Measurements from ENCODE around the gene NPHP1.
"Not testable (repeated sequence)": the region's sequence is repeated elsewhere in the genome, so short reads cannot be mapped to it uniquely, and the experiment has no call there.

Gene NPHP1

DNA sequence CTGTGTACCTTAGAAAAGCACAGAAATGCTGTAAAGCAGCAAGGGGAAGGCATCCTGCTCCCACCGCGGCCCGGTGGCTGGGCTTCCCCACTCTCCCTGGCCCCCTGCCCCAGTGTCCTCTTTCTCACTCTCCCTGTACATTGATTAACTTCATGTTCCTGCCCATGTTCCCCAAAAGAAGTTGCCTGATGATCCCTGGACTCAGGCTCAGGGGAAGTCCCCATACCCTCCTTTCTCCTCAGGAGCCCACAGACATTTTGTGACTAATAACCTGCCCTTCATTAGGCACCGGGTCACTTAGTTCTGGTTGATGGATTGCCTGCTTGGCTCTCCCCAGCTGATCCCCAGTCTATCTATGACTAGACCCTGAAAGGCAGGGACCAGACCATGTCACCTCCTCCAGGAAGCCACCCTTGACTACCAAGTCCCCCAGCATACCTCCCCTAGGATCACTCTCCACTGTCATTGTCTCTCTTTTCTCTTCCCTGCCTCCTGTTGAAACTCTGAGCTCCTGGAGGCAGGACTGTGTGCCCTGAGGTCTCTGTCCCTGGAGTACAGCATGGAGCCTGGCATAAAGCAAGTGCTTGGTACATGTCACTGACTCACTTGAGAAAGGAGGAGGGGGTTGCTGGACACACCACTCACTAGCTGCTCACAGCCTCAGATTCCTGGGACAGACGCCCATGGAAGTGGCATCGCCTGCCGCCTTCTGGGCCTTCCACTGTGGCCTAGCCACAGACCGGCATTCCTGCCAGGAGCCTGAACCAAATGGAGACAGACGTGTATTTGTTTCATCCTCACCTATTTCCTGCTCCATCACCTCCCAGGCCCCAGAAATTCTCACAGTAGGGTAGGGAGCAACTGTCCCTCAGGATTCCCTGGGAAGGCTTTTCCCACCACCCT is 102.7 kb downstream of the NPHP1 start:
- no peak for DNase-seq

DNA sequence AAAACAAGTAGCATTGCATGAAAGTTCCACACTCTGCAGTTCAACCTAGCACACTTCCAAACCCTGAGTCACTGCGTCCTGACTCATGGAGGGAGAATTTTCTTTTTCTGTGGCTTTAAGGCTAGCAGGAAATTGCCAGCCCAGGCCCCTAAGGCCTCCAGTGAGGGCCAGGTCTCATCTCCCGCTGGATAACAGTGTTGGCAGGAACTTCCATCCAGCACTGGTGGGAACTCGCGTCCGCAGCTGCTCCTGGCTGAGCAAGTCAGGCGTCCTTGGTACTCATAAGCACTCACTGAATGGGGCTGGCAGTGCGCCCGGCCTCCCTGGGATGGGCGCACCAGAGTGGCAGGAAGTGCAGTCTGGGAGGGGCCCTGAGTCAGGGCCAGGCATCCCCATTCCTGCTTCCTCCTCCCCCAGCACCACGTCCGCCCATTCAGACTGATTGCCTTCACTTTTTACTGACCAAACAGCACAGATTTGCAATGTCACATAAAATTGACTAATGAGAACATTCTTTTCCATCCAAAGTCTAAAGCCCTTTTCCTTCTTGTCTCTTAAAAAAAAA is 103.5 kb downstream of the NPHP1 start:
- DNase-seq: peak; percentile 91 to 98

DNA sequence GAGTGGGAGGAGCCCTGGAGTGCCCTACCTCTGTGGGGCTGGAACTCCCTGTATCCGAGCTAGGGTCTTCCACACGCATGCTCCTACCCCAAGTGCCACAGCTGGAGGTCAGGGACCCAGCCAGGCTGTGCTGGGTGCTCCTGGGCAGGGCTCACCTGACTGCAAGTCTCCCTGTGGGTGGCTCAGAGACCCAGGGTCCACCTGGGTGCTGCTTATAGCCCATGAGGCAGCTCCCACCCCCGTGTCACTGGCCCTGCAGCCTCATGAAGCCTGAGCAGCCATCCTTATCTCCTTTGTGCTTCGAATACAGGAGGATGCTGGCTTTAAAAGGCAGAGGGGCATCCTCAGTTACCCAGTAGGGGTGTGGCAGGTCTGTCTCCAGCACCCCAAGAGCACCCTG is 103.9 kb downstream of the NPHP1 start:
- not testable (repeated sequence) for DNase-seq

- no peak for DNase-seq
Measured at GRCh38 chr2:110100480-110100879, 104.3 kb downstream of the NPHP1 start.

DNA sequence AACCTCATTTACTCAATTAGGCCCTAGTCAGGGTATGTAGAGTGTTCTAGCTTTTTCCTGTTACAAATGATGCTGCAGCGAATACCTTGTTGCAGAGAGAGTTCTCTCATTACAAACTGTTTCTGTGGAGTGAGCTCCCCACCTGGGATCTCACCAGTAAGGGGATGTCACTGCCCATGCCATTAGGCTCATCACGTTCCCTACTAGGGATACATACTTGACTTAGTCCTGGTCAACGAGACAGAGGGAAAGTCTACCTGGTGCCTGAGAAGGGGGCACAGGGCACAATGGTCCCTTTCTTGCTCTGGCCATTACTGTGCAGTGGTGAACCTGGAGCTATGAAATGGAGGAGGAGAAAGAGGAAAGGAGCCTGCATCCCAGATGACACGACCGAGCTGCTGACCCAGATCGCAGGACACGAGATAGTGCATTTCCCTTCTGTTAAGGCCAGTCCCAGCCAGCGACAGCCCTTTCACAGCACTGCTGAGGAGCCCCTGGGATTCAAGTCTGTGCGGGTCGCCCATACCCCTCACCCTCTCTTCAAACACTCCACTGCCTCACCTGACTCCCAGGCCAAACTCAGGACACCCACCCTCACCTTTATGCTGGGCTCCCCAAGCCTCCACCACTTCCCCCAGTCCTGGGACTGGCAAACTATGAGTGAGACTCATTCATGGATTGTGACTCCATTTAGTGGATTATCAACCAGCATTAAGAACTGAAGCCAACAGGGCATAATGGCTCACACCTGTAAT is 105.2 kb downstream of the NPHP1 start:
- DNase-seq: no peak

- no peak for DNase-seq
Measured at GRCh38 chr2:110099038-110099425, 105.8 kb downstream of the NPHP1 start.

DNA sequence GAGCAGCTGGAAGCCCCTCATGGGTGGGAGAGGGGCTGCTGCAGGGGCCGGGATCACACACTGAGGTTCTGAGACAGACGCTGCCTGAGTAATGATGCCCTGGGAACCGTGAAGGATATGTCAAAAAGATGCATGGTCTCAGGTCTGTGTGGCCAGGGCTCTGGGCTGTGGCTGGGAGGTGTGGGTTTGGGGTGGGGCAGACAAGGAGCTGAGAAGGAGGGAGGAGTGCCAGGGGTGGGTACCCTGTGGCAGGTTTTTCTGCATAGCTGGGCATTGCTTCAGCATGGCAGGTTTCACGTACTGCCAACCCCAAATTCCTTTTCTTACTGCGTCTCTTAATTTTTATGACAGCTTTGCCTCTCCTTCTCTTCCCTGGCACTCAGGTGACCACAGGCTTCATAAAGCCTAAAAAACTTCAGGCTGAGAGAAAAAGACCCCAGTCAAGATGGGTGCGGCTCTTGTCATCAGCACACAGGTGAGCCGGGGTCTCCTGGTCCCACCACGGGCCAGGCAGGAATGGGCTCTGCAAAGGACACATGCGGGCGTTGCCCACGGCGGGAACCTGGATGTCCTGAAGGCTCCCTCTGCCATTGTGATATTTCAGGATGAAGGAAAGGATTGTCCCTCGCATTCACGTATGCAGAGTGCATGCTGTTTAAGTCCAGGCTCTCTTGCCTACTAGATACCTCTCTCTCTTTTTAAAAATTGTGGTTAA is 107.2 kb downstream of the NPHP1 start:
- no peak for DNase-seq

GRCh38 chr2:110095994-110096633 is 108.7 kb downstream of the NPHP1 start:
- DNase-seq: no peak

- not testable (repeated sequence) for DNase-seq
Measured at GRCh38 chr2:110094884-110095534, 109.8 kb downstream of the NPHP1 start.

DNA sequence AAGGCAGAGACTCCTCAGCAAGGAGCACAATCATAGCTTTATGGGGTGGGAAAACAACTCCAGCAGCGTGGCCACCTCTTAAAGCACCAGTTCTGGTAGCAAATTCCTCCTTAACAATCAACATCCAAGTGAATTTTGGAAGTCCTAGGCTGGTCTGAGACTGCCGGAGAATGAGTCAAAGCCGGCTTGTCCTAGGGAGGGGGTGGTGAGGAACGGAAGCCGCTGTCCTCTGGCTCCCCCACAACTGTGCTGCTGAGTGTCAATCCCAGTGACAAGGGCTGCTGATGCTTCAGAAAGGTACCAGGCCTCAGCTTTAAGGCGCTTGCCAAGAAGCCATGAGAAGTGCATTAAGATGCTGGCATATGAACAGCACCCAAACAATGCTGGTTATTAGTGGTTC is 110.9 kb downstream of the NPHP1 start:
- DNase-seq: not testable (repeated sequence)

GRCh38 chr2:110090164-110090563 is 114.6 kb downstream of the NPHP1 start:
- DNase-seq: not testable (repeated sequence)

DNA sequence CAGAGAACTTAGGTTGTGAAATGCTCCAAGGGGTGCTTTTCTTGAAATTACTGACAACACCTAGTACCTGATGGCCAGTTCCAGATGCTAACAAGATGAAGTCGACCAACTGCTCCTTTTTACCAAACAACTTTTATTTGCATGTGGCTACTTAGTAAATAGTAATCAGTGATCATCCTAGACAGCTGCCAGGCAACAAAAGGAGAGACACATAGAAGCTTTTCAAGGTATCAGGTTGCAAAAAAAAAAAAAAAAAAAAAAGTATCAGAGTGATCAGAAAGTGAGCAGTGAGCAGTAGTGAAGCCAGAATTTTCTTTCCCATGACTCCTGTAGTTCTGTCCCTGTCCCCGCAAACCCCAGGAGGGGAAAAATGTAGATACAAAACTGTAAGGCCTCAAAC is 121.1 kb downstream of the NPHP1 start:
- DNase-seq: not testable (repeated sequence)

DNA sequence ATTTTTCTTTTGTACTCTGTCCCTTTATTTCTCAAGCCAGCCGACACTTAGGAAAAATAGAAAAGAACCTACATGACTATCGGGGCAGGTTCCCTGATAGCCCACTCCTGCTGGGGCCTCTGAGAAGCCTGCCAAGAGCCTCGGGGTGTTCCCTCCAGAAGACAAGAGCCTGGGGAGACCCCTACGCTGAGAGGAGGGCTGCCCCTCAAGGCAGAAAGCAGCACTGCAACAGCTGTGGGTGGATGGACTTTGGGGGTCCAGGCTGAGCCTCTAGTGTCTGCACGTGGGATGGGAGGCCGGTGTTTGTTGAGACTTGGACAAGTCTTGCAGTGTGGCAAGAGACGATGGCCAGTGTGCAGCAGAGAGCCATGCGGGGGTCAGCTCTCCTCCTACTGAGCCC is 121.7 kb downstream of the NPHP1 start:
- DNase-seq: not testable (repeated sequence)

GRCh38 chr2:110078104-110078503 is 126.7 kb downstream of the NPHP1 start:
- not testable (repeated sequence) for DNase-seq

- not testable (repeated sequence) for DNase-seq
Measured at GRCh38 chr2:110075896-110076295, 128.9 kb downstream of the NPHP1 start.
